BJ (cell line): Measurements from ENCODE around the gene ERC1. TPM values are rescaled to one million over a fixed set of nuclear protein-coding genes. Genes with fewer than 3 reads are reported as not detected.

Experiments used
- CTCF ChIA-PET: fragments of 350-600 bp; formaldehyde crosslinking; extraction: SDS; loops from one replicate; lab custom pipeline; 2021; ENCODE audit warnings: antibody characterized with exemption, inconsistent platforms; lab: Yijun Ruan, JAX
- POLR2A ChIA-PET: fragments of 300-600 bp; sonication (Branson Sonifier 250); formaldehyde crosslinking; extraction: SDS; loops from one replicate; lab custom pipeline; 2021; ENCODE audit warnings: antibody characterized with exemption; lab: Charles Lee
- DNase-seq: peaks from one replicate; pipeline ENCODE4 v3.0.0-alpha.2; 2011; ENCODE audit warnings: low read depth
- H3K27me3 ChIP-seq: 2 replicates; pipeline ENCODE4 v1.6.0; 2011; ENCODE audit warnings: low read length; ENCODE audit not compliant: control insufficient read depth, insufficient read depth
- H3K36me3 ChIP-seq: 2 replicates; pipeline ENCODE4 v1.5.1; 2011; ENCODE audit warnings: low read length; ENCODE audit not compliant: control insufficient read depth, insufficient read depth
- H3K4me3 ChIP-seq: 2 replicates; pipeline ENCODE4 v1.5.1; 2011; ENCODE audit warnings: low read depth, mild to moderate bottlenecking, control low read depth, low read length
- polyA plus RNA-seq: library from polyadenylated mRNA; depleted of rRNA; stranded (reverse); fragments of >200 nt; gene quantifications from 2 replicates; pipeline ENCODE4 v1.2.3, GENCODE V29; 2011
- TF ChIP-seq, protein P1 (sequence below): IDR thresholded peaks from 2 replicates; pipeline ENCODE4 v1.5.1; 2011; ENCODE audit warnings: low read depth, mild to moderate bottlenecking, control low read depth, inconsistent platforms, low read length, moderate library complexity; ENCODE audit not compliant: insufficient read depth

Gene ERC1
- polyA plus RNA-seq, 1 experiment, result 14.5 TPM

DNA sequence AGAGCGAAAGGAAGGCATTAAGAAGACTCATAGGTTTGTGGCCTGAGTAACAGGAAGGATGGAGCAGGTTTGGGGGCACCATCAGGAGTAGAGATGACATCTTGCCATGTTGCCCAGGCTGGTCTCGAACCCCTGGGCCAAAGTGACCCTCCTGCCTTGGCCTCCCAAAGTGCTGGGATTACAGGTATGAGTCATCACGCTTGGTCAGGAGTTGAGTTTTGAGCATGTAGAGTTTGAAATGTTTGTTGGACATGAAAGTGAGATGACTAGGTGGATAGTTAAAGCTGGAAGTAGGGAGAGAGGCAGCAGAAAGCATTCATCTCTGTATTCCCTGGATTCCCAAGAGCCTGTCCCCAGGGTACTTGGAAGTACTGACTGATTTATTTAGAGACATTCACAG lies 112.6 kb downstream of the ERC1 start:
- POLR2A ChIA-PET, result interaction anchor here (0.6 kb wide), 1 partner anchor 8 kb away, joined by 3 read pairs; no protein-coding TSS in a partner anchor
- CTCF ChIA-PET, result interaction anchor here (1.2 to 2.2 kb wide), 4 partner anchors 8 to 288 kb away, joined by 3 to 16 read pairs (median 6); no protein-coding TSS in a partner anchor
- DNase-seq, result no peak

DNA sequence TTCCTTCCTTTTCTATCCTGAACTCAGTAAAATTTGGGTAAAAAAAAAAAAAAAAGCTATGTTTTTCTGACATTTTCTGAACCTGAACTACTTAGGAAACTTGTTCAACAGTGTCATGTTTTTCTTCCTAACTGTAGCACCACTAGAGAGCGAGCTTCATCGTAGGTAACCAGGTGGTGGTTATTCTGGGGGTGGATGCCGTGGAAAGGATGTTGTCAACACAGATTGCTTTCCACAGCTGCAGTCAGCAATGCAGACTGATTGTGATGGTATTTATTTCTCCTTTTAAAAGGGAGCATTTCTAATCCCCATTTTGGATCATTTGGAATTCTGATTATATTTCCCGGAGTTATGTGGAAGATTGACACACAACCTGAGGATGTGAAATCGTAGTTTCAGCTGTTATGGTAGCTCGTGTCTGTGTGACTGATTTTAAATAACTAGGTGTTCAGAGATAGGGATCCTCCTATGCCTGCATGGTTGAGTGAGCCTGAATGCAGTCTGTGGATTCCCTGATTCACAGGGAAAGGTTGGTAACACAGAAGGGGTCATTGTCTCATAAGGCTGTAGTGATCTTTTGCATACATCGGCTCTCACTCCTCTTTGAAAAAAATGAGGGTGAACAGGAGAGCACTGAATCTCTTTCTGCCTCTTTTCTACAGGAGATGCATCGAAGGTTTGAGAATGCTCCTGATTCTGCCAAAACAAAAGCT lies 113.2 kb downstream of the ERC1 start:
- Histone ChIP-seq H3K27me3 (no peaks in the 10 kb centered on the region), H3K36me3 (no peaks in the 10 kb centered on the region), H3K4me3 (no peak overlapping the region)
- ChIA-PET CTCF (interaction anchor here (0.6 to 2.2 kb wide), 6 partner anchors 8 to 479 kb away, joined by 3 to 16 read pairs (median 4); no protein-coding TSS in a partner anchor), POLR2A (interaction anchor here (0.6 kb wide), 1 partner anchor 9 kb away, joined by 3 read pairs; no protein-coding TSS in a partner anchor)
- TF ChIP-seq, protein P1, sequence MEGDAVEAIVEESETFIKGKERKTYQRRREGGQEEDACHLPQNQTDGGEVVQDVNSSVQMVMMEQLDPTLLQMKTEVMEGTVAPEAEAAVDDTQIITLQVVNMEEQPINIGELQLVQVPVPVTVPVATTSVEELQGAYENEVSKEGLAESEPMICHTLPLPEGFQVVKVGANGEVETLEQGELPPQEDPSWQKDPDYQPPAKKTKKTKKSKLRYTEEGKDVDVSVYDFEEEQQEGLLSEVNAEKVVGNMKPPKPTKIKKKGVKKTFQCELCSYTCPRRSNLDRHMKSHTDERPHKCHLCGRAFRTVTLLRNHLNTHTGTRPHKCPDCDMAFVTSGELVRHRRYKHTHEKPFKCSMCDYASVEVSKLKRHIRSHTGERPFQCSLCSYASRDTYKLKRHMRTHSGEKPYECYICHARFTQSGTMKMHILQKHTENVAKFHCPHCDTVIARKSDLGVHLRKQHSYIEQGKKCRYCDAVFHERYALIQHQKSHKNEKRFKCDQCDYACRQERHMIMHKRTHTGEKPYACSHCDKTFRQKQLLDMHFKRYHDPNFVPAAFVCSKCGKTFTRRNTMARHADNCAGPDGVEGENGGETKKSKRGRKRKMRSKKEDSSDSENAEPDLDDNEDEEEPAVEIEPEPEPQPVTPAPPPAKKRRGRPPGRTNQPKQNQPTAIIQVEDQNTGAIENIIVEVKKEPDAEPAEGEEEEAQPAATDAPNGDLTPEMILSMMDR, result no peak
- no peak for DNase-seq

More for the DNA sequence above, 112.6 kb downstream of the ERC1 start:
- Histone ChIP-seq H3K4me3 (no peak overlapping the region), H3K36me3 (no peaks in the 10 kb centered on the region), H3K27me3 (no peaks in the 10 kb centered on the region)
- TF ChIP-seq, protein P1, result no peak

DNA sequence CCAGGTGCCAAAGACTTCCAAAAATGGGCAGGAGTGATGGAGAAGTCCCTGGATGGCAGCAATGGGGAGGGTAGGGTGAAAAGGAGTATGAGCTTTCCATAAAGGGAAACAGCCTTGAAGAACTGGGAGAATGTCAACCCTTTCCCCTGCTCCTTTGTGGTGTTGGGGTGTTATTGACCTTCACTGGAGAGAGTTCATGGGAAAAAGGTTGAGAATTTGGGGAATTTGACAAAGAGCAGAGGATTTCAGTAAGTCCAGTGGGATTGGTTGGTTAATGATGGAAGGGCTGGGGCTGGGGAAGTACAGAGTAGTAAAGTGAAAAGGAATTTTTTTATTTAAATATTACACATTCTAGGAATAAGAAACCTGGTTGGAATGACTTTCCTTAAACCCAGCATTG lies 116.6 kb downstream of the ERC1 start:
- POLR2A ChIA-PET, result no interaction called here
- H3K27me3 ChIP-seq, result no peaks in the 10 kb centered on the region
- CTCF ChIA-PET, result interaction anchor here (0.8 to 2.8 kb wide), 3 partner anchors 10 to 497 kb away, joined by 3 to 16 read pairs (median 3); partner anchors contain the start of gene RAD52

DNA sequence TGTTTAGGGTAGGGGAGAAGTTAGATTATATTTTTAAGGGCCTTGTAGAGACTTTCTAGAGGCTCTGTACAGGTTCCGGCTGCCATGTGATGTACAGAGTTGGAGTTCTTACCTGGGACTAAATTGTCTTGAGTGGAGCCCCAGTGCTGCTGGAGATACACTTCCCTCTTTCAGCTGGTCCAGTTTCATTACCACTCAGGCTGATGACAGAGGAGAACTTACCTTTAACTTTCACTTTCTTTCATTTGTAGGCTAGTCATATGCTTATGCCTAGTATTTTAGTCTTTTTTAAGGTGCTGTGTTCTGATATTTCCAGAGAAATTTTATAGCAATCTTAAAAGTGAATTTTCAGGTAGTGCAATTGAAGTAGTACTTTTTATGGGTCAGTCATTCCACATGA lies 117.3 kb downstream of the ERC1 start:
- no peak for DNase-seq
- no peak overlapping the region for H3K4me3 ChIP-seq
- POLR2A ChIA-PET, result no interaction called here
- TF ChIP-seq, protein P1, result no peak
- CTCF ChIA-PET, result interaction anchor here (0.8 to 2.8 kb wide), 4 partner anchors 9 to 497 kb away, joined by 3 to 16 read pairs (median 6); partner anchors contain the start of gene RAD52
- H3K27me3 ChIP-seq, result no peaks in the 10 kb centered on the region
- no peaks in the 10 kb centered on the region for H3K36me3 ChIP-seq

More for the DNA sequence above, 116.6 kb downstream of the ERC1 start:
- Histone ChIP-seq H3K36me3 (no peaks in the 10 kb centered on the region), H3K4me3 (no peak overlapping the region)
- DNase-seq, result no peak
- TF ChIP-seq, protein P1, result no peak

DNA sequence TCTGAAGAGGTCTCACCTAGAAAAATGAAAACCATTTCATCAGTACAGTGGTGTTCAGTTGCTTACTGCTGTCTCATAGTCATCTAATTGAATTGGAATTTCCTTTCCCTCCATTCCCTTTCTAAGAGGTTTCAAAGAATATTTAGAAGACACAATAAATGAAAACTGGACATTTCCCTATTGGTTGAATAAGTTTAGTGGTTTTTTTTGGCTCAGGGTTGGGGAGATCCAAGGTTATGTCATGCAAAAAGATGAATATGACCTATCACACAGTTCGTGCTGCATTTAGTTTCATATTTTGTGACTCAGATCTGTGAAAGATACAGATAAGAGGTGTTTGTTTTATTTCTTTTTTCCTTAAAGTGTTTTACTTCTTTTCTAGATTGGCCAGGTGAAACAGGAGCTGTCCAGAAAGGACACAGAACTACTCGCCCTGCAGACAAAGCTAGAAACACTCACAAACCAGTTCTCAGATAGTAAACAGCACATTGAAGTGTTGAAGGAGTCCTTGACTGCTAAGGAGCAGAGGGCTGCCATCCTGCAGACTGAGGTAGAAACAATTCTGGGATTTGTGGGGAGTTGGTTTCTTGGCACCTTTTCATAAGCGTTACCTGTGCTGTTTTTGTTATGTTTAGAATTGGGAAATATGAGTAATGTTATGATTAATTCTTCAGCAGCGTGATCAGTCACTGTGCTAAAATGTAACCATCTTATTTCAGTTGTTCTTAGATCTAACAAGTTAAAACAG lies 124.6 kb downstream of the ERC1 start:
- CTCF ChIA-PET, result interaction anchor here (1.0 to 4.8 kb wide), 4 partner anchors 429 to 491 kb away, joined by 3 to 85 read pairs (median 20); no protein-coding TSS in a partner anchor
- H3K4me3 ChIP-seq, result no peak overlapping the region
- DNase-seq, result peak; percentile 52

More for the DNA sequence above, 124.6 kb downstream of the ERC1 start:
- Histone ChIP-seq H3K27me3 (no peaks in the 10 kb centered on the region), H3K36me3 (no peaks in the 10 kb centered on the region)
- POLR2A ChIA-PET, result no interaction called here
- TF ChIP-seq, protein P1, result no peak
